A549 (cell line): ENCODE data around the gene MEAF6. TPM values are rescaled to one million over a fixed set of nuclear protein-coding genes. Genes with fewer than 3 reads are reported as not detected.
"Not testable (repeated sequence)": the region's sequence is repeated elsewhere in the genome, so short reads cannot be mapped to it uniquely, and the experiment has no call there.

ENCODE experiments used
- ATAC-seq, 2 experiments: fragments of 200-7000 bp in 1 of 2; fragments of >200 bp in 1 of 2; cut with Nextera tagmentation in 1 of 2; cut with Tn5 transposase in 1 of 2; 3 replicates each; pipeline versions ENCODE4 v1.8.0 to v1.9.1; 2018 to 2020; ENCODE audit warnings: mild to moderate bottlenecking in 1 of 2, moderate library complexity in 1 of 2
- CTCF ChIA-PET: fragments of 300-600 bp; sonication (Branson Sonifier 250); formaldehyde crosslinking; extraction: SDS; loops from one replicate; lab custom pipeline; 2021; ENCODE audit warnings: antibody characterized with exemption, inconsistent platforms; lab: Yijun Ruan, JAX
- POLR2A ChIA-PET: fragments of 350-600 bp; formaldehyde crosslinking; extraction: SDS; loops from one replicate; lab custom pipeline; 2021; ENCODE audit warnings: antibody characterized with exemption, inconsistent platforms; lab: Yijun Ruan, JAX
- DNase-seq, 2 experiments: peaks; one replicate each; pipeline versions ENCODE4 v3.0.0 to v3.0.0-alpha.2; 2011 to 2016; ENCODE audit warnings: low read depth in 1 of 2, low spot score in 1 of 2
- FAIRE-seq: peaks from 2 replicates; lab custom pipeline; 2011; peaks lifted over from hg19 to GRCh38; lab: Jason Lieb, UNC
- H3K27ac ChIP-seq, 2 experiments: fragments of >200 bp; sonication (Bioruptor Twin); formaldehyde crosslinking; 3 replicates each; pipeline ENCODE4 v1.5.1; 2016 to 2017
- H3K4me1 ChIP-seq: fragments of >200 bp; sonication (Bioruptor Twin); formaldehyde crosslinking; 3 replicates; pipeline ENCODE4 v1.6.1; 2016
- H3K4me2 ChIP-seq: fragments of >200 bp; sonication (Bioruptor Twin); formaldehyde crosslinking; 3 replicates; pipeline ENCODE4 v1.6.1; 2016
- H3K4me3 ChIP-seq: fragments of >200 bp; sonication (Bioruptor Twin); formaldehyde crosslinking; 3 replicates; pipeline ENCODE4 v1.5.1; 2016
- H3K9me3 ChIP-seq: fragments of >200 bp; sonication (Bioruptor Twin); formaldehyde crosslinking; 3 replicates; pipeline ENCODE4 v1.6.1; 2016
- ATOH8 ChIP-seq: fragments of 250-450 bp; sonication (Bioruptor Pico); IDR thresholded peaks from 2 replicates; pipeline ENCODE4 v1.5.0; 2020; ENCODE audit warnings: low read depth, mild to moderate bottlenecking, moderate library complexity
- BHLHE40 ChIP-seq: IDR thresholded peaks from 2 replicates; pipeline ENCODE4 v1.6.1; 2012; ENCODE audit warnings: low read depth, low read length, inconsistent platforms
- CBX8 ChIP-seq: fragments of 200-600 bp; sonication (generic); IDR thresholded peaks from 2 replicates; pipeline ENCODE4 v1.6.1; 2016
- CTCF ChIP-seq: fragments of >200 bp; sonication (Bioruptor Twin); formaldehyde crosslinking; IDR thresholded peaks from 3 replicates; pipeline ENCODE4 v1.5.1; 2016
- EHMT2 ChIP-seq: fragments of 200-600 bp; sonication (generic); IDR thresholded peaks from 2 replicates; pipeline ENCODE4 v1.6.1; 2016; ENCODE audit warnings: antibody characterized with exemption, low read depth, mild to moderate bottlenecking, moderate library complexity
- ELK1 ChIP-seq: fragments of 150-350 bp; IDR thresholded peaks from 2 replicates; pipeline ENCODE4 v1.6.1; 2014; ENCODE audit warnings: low read depth, mild to moderate bottlenecking, low read length
- FOXS1 ChIP-seq: fragments of 250-450 bp; sonication (Bioruptor Pico); IDR thresholded peaks from 2 replicates; pipeline ENCODE4 v1.5.0; 2020; ENCODE audit warnings: mild to moderate bottlenecking, moderate library complexity
- HES2 ChIP-seq: fragments of >200 bp; sonication (Bioruptor Twin); formaldehyde crosslinking; IDR thresholded peaks from 2 replicates; pipeline ENCODE4 v1.6.1; 2016
- HEYL ChIP-seq: fragments of 250-450 bp; sonication (Bioruptor Pico); IDR thresholded peaks from 2 replicates; pipeline ENCODE4 v1.8.0; 2021; ENCODE audit warnings: mild to moderate bottlenecking, moderate library complexity
- HOXB13 ChIP-seq: fragments of 250-450 bp; sonication (Bioruptor Pico); IDR thresholded peaks from 2 replicates; pipeline ENCODE4 v1.5.0; 2020; ENCODE audit warnings: low read depth, mild to moderate bottlenecking, moderate library complexity
- MAX ChIP-seq: IDR thresholded peaks from 2 replicates; pipeline ENCODE4 v1.6.1; 2012
- NFE2L2 ChIP-seq: fragments of 150-350 bp; conservative IDR thresholded peaks from 2 replicates; pipeline ENCODE4 v1.6.1; 2014; ENCODE audit warnings: low read length
- POLR2A ChIP-seq: IDR thresholded peaks from 2 replicates; pipeline ENCODE4 v1.6.1; 2012; ENCODE audit warnings: mild to moderate bottlenecking, low read length
- RAD21 ChIP-seq, 2 experiments: fragments of >200 bp in 1 of 2; sonication (Bioruptor Twin) in 1 of 2; formaldehyde crosslinking in 1 of 2; IDR thresholded peaks in 1 of 2; conservative IDR thresholded peaks in 1 of 2; 2 replicates in 1 of 2; 3 replicates in 1 of 2; pipeline ENCODE4 v1.6.1; 2012 to 2018; ENCODE audit warnings: inconsistent platforms in 1 of 2
- RCOR1 ChIP-seq: fragments of 150-350 bp; IDR thresholded peaks from 2 replicates; pipeline ENCODE4 v1.6.1; 2014; ENCODE audit warnings: antibody characterized with exemption, low read length, low read depth
- SMC3 ChIP-seq: fragments of >200 bp; sonication (Bioruptor Twin); formaldehyde crosslinking; IDR thresholded peaks from 3 replicates; pipeline ENCODE4 v1.6.1; 2018; ENCODE audit warnings: inconsistent platforms
- SREBF2 ChIP-seq: fragments of 450-650 bp; IDR thresholded peaks from 2 replicates; pipeline ENCODE4 v1.6.1; 2014; ENCODE audit warnings: mild to moderate bottlenecking, moderate library complexity
- TFCP2L1 ChIP-seq: fragments of 250-450 bp; sonication (Bioruptor Pico); IDR thresholded peaks from 2 replicates; pipeline ENCODE4 v1.5.0; 2021; ENCODE audit warnings: mild to moderate bottlenecking
- USF2 ChIP-seq: fragments of 450-650 bp; IDR thresholded peaks from 2 replicates; pipeline ENCODE4 v1.6.1; 2014; ENCODE audit warnings: antibody characterized with exemption
- ZC3H11A ChIP-seq: fragments of 450-650 bp; IDR thresholded peaks from 2 replicates; pipeline ENCODE4 v1.6.1; 2014; ENCODE audit warnings: antibody characterized with exemption, mild to moderate bottlenecking
- ZFP36 ChIP-seq: fragments of 450-650 bp; IDR thresholded peaks from 2 replicates; pipeline ENCODE4 v1.6.1; 2014; ENCODE audit warnings: borderline replicate concordance; ENCODE audit not compliant: partially characterized antibody
- ZNF302 ChIP-seq: fragments of 250-450 bp; sonication (Bioruptor Pico); IDR thresholded peaks from 2 replicates; pipeline ENCODE4 v1.9.0; 2021; ENCODE audit warnings: inconsistent platforms, mild to moderate bottlenecking, moderate library complexity
- WGBS: methylation state at CpG from one replicate; pipeline ENCODE4 v1.1.6; 2017; ENCODE audit errors: missing lambda C conversion rate; 5-methylcytosine and 5-hydroxymethylcytosine counted together
- polyA plus RNA-seq, 4 experiments: library from polyadenylated mRNA; depleted of rRNA in 3 of 4; stranded (reverse); fragments of >200 nt; fragmentation: RNase III in 1 of 4; extraction: RNeasy Plus Mini Kit Qiagen cat#74134 plus additional on column Dnase treatment in 1 of 4; gene quantifications; 2 replicates in 3 of 4; 3 replicates in 1 of 4; pipeline ENCODE4 v1.2.3, GENCODE V29; 2011 to 2017

Gene MEAF6
- polyA plus RNA-seq, 2 of the 4 experiments (the other 2 are of a cell fraction): 39.4 to 45.4 TPM

GRCh38 chr1:37509181-37509580, 5.4 kb downstream of the MEAF6 start:
- FAIRE-seq (no peak), ATAC-seq (peak; percentile 74 to 86; a peak in 4 of 6 replicates), DNase-seq (peak in 1 of 2 experiments; percentile 30)
- no peak overlapping the region for H3K4me3 ChIP-seq
- no peak overlapping the region for H3K27ac ChIP-seq
- ChIA-PET POLR2A (no interaction called here), CTCF (interaction anchor here (1.1 to 3.1 kb wide), 7 partner anchors 10 to 60 kb away, joined by 3 to 24 read pairs (median 5); no protein-coding TSS in a partner anchor)
- TF ChIP-seq ELK1 (no peak), CTCF (peak; percentile 20; the same call in 1 of the 3 replicates)
- no peaks in the 10 kb centered on the region for H3K9me3 ChIP-seq
- peaks cover 6% of the 10 kb centered on the region; the same call in 1 of the 3 replicates for H3K4me1 ChIP-seq
- H3K4me2 ChIP-seq: no peak overlapping the region
- 88% methylated on average over 4 of the region's 4 CpGs for WGBS

GRCh38 chr1:37506740-37507139, 7.8 kb downstream of the MEAF6 start:
- 100% methylated on average over 2 of the region's 2 CpGs for WGBS
- POLR2A ChIA-PET: no interaction called here
- TF ChIP-seq SMC3: no peak
- no peak for TF ChIP-seq BHLHE40
- TF ChIP-seq ATOH8: no peak
- TF ChIP-seq POLR2A: no peak
- TF ChIP-seq ZFP36: no peak
- no peak for TF ChIP-seq TFCP2L1
- TF ChIP-seq EHMT2: no peak
- CTCF ChIA-PET: interaction anchor here (1.2 to 1.5 kb wide), 2 partner anchors 11 to 20 kb away, joined by 6 to 9 read pairs; no protein-coding TSS in a partner anchor
- Histone ChIP-seq H3K27ac (no peak overlapping the region; a peak in 1 of 6 replicates), H3K4me1 (no peaks in the 10 kb centered on the region), H3K4me2 (no peak overlapping the region), H3K9me3 (no peaks in the 10 kb centered on the region), H3K4me3 (no peak overlapping the region)
- ATAC-seq: no peak
- no peak for FAIRE-seq
- DNase-seq: no peak

- DNase-seq, H3K4me3 ChIP-seq, H3K9me3 ChIP-seq, POLR2A ChIA-PET, H3K27ac ChIP-seq, ATAC-seq, H3K4me2 ChIP-seq, FAIRE-seq: not testable (repeated sequence)
- WGBS: 92% methylated on average over 2 of the region's 2 CpGs
- peaks cover 27% of the 10 kb centered on the region for H3K4me1 ChIP-seq
- CTCF ChIA-PET: interaction anchor here (0.6 to 7.7 kb wide), 5 partner anchors 16 to 47 kb away, joined by 3 to 55 read pairs (median 4); no protein-coding TSS in a partner anchor
These were observed 11.8 kb downstream of the MEAF6 start for GRCh38 chr1:37502791-37503190.

GRCh38 chr1:37502104-37502503, 12.5 kb downstream of the MEAF6 start:
- CTCF ChIA-PET: interaction anchor here (0.7 to 7.7 kb wide), 2 partner anchors 15 to 24 kb away, joined by 3 to 55 read pairs; no protein-coding TSS in a partner anchor

GRCh38 chr1:37501661-37502060, 12.9 kb downstream of the MEAF6 start:
- H3K4me3 ChIP-seq: no peak overlapping the region
- no peak overlapping the region; a peak in 1 of 6 replicates for H3K27ac ChIP-seq
- DNase-seq (no peak), ATAC-seq (no peak), FAIRE-seq (no peak)
- ChIA-PET CTCF (interaction anchor here (7.7 kb wide), 1 partner anchor 15 kb away, joined by 55 read pairs; no protein-coding TSS in a partner anchor), POLR2A (no interaction called here)
- H3K4me1 ChIP-seq: peaks cover 37% of the 10 kb centered on the region
- no peaks in the 10 kb centered on the region for H3K9me3 ChIP-seq
- 92% methylated on average over 5 of the region's 5 CpGs for WGBS
- no peak for TF ChIP-seq ZFP36
- TF ChIP-seq RAD21 (conservative IDR thresholded peaks at IDR 0.05 in 1 of 2, IDR thresholded peaks at IDR 0.05 in 1 of 2): no peak
- no peak for TF ChIP-seq RCOR1
- no peak for TF ChIP-seq CBX8
- TF ChIP-seq SREBF2: no peak
- no peak for TF ChIP-seq HEYL (CRISPR knock-in tag)
- TF ChIP-seq FOXS1 (CRISPR knock-in tag): no peak
- no peak for TF ChIP-seq NFE2L2
- TF ChIP-seq ZNF302 (CRISPR knock-in tag): no peak
- TF ChIP-seq HES2: no peak
- no peak for TF ChIP-seq HOXB13 (CRISPR knock-in tag)
- TF ChIP-seq USF2: no peak
- TF ChIP-seq MAX: no peak
- H3K4me2 ChIP-seq: no peak overlapping the region

More at GRCh38 chr1:37502104-37502503, 12.5 kb downstream of the MEAF6 start:
- no peak overlapping the region; a peak in 1 of 6 replicates for H3K27ac ChIP-seq
- no peak for DNase-seq
- TF ChIP-seq ZC3H11A: no peak
- TF ChIP-seq, all 56 proteins: peak for 0
- no peak overlapping the region for H3K4me3 ChIP-seq
- POLR2A ChIA-PET: no interaction called here
- no peak overlapping the region for H3K4me2 ChIP-seq
- H3K9me3 ChIP-seq: no peaks in the 10 kb centered on the region
- ATAC-seq (no peak), FAIRE-seq (no peak)
- H3K4me1 ChIP-seq: peaks cover 33% of the 10 kb centered on the region
